HG02798 (cell line): Measurements from ENCODE around the gene DDR2.
A peak's percentile ranks its signal among the peaks of the same experiment; 100 is the strongest.

Experiments
- ATAC-seq: cut with Tn5 transposase; IDR thresholded peaks from one replicate; pipeline ENCODE4 v1.9.1; 2021; ENCODE audit warnings: mild to moderate bottlenecking; ENCODE audit not compliant: unreplicated experiment, poor library complexity

The DDR2 gene

GRCh38 chr1:162627662-162628296 lies 4.5 kb upstream of the DDR2 start:
- ATAC-seq = no peak

GRCh38 chr1:162629077-162629627 lies 3.1 kb upstream of the DDR2 start:
- no peak for ATAC-seq

- no peak for ATAC-seq
Measured at GRCh38 chr1:162629651-162630050, 2.6 kb upstream of the DDR2 start.

- ATAC-seq = no peak
Measured at GRCh38 chr1:162631546-162632191, 595 bp upstream of the DDR2 start.

- no peak for ATAC-seq
Measured at GRCh38 chr1:162632698-162633080, 425 bp downstream of the DDR2 start.

GRCh38 chr1:162633081-162633762 lies 958 bp downstream of the DDR2 start:
- ATAC-seq = peak; percentile 81

GRCh38 chr1:162635418-162635817 lies 3.2 kb downstream of the DDR2 start:
- no peak for ATAC-seq

GRCh38 chr1:162639718-162640117 lies 7.5 kb downstream of the DDR2 start:
- no peak for ATAC-seq

- no peak for ATAC-seq
Measured at GRCh38 chr1:162641114-162641513, 8.8 kb downstream of the DDR2 start.

GRCh38 chr1:162644986-162645314 lies 12.7 kb downstream of the DDR2 start:
- no peak for ATAC-seq

GRCh38 chr1:162645666-162646065 lies 13.4 kb downstream of the DDR2 start:
- no peak for ATAC-seq

- ATAC-seq = no peak
Measured at GRCh38 chr1:162649583-162649982, 17.3 kb downstream of the DDR2 start.

GRCh38 chr1:162654915-162655620 lies 22.8 kb downstream of the DDR2 start:
- no peak for ATAC-seq

GRCh38 chr1:162656266-162656665 lies 24.0 kb downstream of the DDR2 start:
- no peak for ATAC-seq

- no peak for ATAC-seq
Measured at GRCh38 chr1:162660574-162660973, 28.3 kb downstream of the DDR2 start.

GRCh38 chr1:162661336-162661735 lies 29.1 kb downstream of the DDR2 start:
- ATAC-seq = no peak

- ATAC-seq = no peak
Measured at GRCh38 chr1:162662013-162662412, 29.7 kb downstream of the DDR2 start.

GRCh38 chr1:162663086-162663485 lies 30.8 kb downstream of the DDR2 start:
- ATAC-seq = peak; percentile 82

- ATAC-seq = no peak
Measured at GRCh38 chr1:162663589-162664106, 31.4 kb downstream of the DDR2 start.

GRCh38 chr1:162666006-162666645 lies 33.9 kb downstream of the DDR2 start:
- no peak for ATAC-seq
